ENCODE measurements around the gene TEKT5.
"Not testable (repeated sequence)": the region's sequence is repeated elsewhere in the genome, so short reads cannot be mapped to it uniquely, and the experiment has no call there.

TEKT5 gene

GRCh38 chr16:10694830-10695229 lies at the start of gene TEKT5:
TSS of gene TEKT5 (minus strand) at chr16:10694930. CDS start at chr16:10694873, 57 bp downstream.
- H3K4me1 ChIP-seq (ENCODE audit: insufficient read depth, low read length), result no peaks in the 10 kb centered on the region
- H3K27me3 ChIP-seq (ENCODE audit: insufficient read depth, low read length), result no peaks in the 10 kb centered on the region
- no peaks in the 10 kb centered on the region for H3K9me3 ChIP-seq (ENCODE audit: insufficient read depth, low read depth, low read length)
- H3K4me3 ChIP-seq (ENCODE audit: low read length), result no peak within 1 kb of the TSS
- H3K36me3 ChIP-seq (ENCODE audit: insufficient read depth, low read depth, low read length), result no peaks in the 10 kb centered on the region
- H3K9ac ChIP-seq (ENCODE audit: low read depth, low read length), result no peak within 1 kb of the TSS
- H3K27ac ChIP-seq (ENCODE audit: low read length), result no peak within 1 kb of the TSS

DNA sequence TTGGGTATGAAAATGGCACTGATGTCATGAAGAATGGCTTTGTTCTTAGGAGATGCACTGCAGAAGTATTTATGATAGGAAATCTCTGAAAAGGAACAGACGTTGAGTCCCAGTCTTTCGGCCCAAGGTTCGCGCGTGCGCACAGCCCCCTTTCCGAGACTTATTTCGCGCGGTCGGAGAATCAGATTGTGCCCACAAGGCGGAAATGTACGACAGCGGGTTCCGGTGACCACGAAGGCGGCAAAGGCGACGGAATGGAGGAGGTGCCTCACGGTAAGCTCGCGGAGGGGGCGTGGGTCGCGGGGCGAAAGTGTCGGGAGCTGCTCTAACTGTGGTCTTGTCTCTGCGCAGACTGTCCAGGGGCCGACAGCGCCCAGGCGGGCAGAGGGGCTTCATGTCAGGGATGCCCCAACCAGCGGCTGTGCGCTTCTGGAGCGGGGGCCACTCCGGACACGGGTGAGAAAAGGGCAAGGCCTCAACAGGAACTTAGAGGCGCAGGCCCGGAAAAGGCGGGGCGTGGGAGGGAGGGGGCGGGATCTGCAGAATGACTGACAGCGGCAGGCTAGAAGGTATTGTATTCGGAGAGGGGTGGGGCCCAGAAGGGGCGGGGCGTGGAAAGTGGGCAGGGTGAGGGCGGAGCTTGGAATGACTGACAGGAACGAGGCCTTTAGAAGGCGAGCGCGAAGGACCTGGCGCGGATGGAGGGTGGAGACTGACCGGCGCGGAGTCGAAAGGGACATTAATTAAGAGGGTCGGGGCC lies 49.1 kb upstream of the TEKT5 start, which contains the start of gene NUBP1:
Gene NUBP1, plus strand, starts transcription at position 233 of the 760 bp plus-strand sequence. Its CDS starts 22 bp downstream, at position 255.
- Histone ChIP-seq H3K36me3 (ENCODE audit: insufficient read depth, low read depth, low read length) (peaks cover 14% of the 10 kb centered on the region; the same call in 1 of the 2 replicates), H3K27ac (ENCODE audit: low read length) (no peak within 1 kb of the TSS), H3K9ac (ENCODE audit: low read depth, low read length) (peak within 1 kb of the TSS; percentile 89), H3K9me3 (ENCODE audit: insufficient read depth, low read depth, low read length) (no peaks in the 10 kb centered on the region), H3K4me3 (ENCODE audit: low read length) (peak within 1 kb of the TSS; percentile 88), H3K27me3 (ENCODE audit: insufficient read depth, low read length) (no peaks in the 10 kb centered on the region), H3K4me1 (ENCODE audit: insufficient read depth, low read length) (no peaks in the 10 kb centered on the region; the same call in 1 of the 2 replicates)

DNA sequence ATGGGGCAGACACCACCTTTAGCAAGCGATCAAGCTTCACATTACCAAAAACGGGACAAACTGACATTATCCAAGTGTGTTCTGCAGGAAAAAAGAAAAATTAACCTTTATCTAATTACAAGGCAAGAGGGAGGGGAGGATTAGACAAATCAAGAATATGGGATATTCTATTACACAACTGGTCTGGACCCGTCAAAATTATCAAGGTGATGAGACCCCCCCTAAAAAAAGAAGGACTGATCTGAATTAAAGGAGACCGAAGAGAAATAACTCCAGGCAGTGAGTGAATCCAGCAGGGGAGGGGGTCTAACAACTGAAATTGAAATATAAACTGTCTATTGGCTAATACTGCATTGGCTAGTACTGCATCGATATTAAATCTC lies 48.5 kb upstream of the TEKT5 start:
- H3K4me1 ChIP-seq (ENCODE audit: insufficient read depth, low read length), result no peaks in the 10 kb centered on the region; the same call in 1 of the 2 replicates
- no peaks in the 10 kb centered on the region for H3K27me3 ChIP-seq (ENCODE audit: insufficient read depth, low read length)
- peaks cover 10% of the 10 kb centered on the region; the same call in 1 of the 2 replicates for H3K36me3 ChIP-seq (ENCODE audit: insufficient read depth, low read depth, low read length)
- H3K9me3 ChIP-seq (ENCODE audit: insufficient read depth, low read depth, low read length), result no peaks in the 10 kb centered on the region
- no peak overlapping the region for H3K27ac ChIP-seq (ENCODE audit: low read length)
- peak overlapping the region; percentile 89; the same call in 1 of the 2 replicates for H3K9ac ChIP-seq (ENCODE audit: low read depth, low read length)
- peak overlapping the region; percentile 88 for H3K4me3 ChIP-seq (ENCODE audit: low read length)

DNA sequence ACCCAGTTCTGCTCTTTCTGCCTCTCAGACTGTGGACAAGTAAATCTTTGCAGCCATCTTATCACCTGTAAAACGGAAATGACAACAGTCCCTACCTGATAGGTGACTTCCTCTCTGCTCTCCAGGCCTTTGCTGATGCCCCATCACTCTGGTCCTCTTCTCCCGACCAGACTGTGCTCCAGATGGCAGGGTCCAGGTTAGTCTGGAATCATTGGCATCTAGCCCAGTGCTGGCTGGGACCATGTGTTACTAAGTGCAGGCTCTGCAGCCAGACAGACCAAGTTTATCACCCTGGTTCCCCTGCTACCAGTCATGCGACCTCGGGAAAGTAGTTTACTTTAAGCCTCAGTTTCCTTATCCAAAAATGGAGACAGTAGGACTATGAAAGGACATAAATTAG lies 47.1 kb upstream of the TEKT5 start:
- no peaks in the 10 kb centered on the region for H3K36me3 ChIP-seq (ENCODE audit: insufficient read depth, low read depth, low read length)
- no peaks in the 10 kb centered on the region; the same call in 1 of the 2 replicates for H3K4me1 ChIP-seq (ENCODE audit: insufficient read depth, low read length)
- no peak overlapping the region for H3K4me3 ChIP-seq (ENCODE audit: low read length)
- H3K27me3 ChIP-seq (ENCODE audit: insufficient read depth, low read length), result no peaks in the 10 kb centered on the region
- no peak overlapping the region for H3K27ac ChIP-seq (ENCODE audit: low read length)
- no peaks in the 10 kb centered on the region for H3K9me3 ChIP-seq (ENCODE audit: insufficient read depth, low read depth, low read length)
- H3K9ac ChIP-seq (ENCODE audit: low read depth, low read length), result no peak overlapping the region

GRCh38 chr16:10741249-10741648 lies 46.5 kb upstream of the TEKT5 start:
- H3K27ac ChIP-seq (ENCODE audit: low read length); H3K9ac ChIP-seq (ENCODE audit: low read depth, low read length); H3K36me3 ChIP-seq (ENCODE audit: insufficient read depth, low read depth, low read length); H3K4me3 ChIP-seq (ENCODE audit: low read length); H3K4me1 ChIP-seq (ENCODE audit: insufficient read depth, low read length); H3K27me3 ChIP-seq (ENCODE audit: insufficient read depth, low read length); H3K9me3 ChIP-seq (ENCODE audit: insufficient read depth, low read depth, low read length): not testable (repeated sequence)

- H3K27ac ChIP-seq (ENCODE audit: low read length), result no peak overlapping the region
- H3K9ac ChIP-seq (ENCODE audit: low read depth, low read length), result no peak overlapping the region
- no peaks in the 10 kb centered on the region for H3K27me3 ChIP-seq (ENCODE audit: insufficient read depth, low read length)
- no peaks in the 10 kb centered on the region for H3K36me3 ChIP-seq (ENCODE audit: insufficient read depth, low read depth, low read length)
- H3K9me3 ChIP-seq (ENCODE audit: insufficient read depth, low read depth, low read length), result no peaks in the 10 kb centered on the region
- no peaks in the 10 kb centered on the region; the same call in 1 of the 2 replicates for H3K4me1 ChIP-seq (ENCODE audit: insufficient read depth, low read length)
- no peak overlapping the region for H3K4me3 ChIP-seq (ENCODE audit: low read length)
These were observed 46.1 kb upstream of the TEKT5 start for GRCh38 chr16:10740845-10741208.

DNA sequence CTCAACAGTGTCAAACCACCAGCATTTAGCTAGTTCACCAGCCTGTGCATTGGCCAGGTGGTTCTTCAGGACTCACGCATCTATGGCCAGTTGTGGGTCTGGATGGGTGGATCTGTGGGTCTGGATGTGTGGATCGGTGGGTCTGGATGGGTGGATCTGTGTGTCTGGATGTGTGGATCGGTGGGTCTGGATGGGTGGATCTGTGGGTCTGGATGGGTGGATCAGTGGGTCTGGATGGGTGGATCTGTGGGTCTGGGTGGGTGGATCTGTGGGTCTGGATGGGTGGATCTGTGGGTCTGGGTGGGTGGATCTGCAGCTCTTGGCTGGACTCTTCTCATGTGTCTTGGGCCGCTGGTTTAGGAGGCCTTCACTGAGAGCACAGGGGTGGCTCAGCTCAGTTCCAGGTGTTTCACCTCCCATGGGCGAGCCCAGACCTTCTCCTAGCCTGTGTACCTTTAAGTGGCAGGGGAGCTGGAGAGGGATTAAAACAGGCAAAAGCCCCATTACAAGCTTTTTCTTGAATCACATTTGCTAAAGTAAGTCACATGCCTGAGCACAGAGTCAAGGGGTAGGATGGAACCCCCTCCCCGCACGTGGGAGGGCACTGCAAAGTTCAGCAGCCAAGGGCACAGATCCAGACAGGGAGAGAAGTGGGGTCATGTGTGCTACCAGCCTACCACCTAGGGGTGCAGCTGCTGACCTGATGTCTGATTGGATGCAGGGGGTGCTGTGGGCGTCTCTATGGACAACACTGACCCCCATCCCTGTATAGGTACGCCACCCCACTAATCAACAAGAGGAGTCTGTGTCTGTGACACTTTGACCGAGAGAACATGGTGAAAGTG lies 45.5 kb upstream of the TEKT5 start:
- Histone ChIP-seq H3K9ac (ENCODE audit: low read depth, low read length) (no peak overlapping the region), H3K36me3 (ENCODE audit: insufficient read depth, low read depth, low read length) (no peaks in the 10 kb centered on the region), H3K4me1 (ENCODE audit: insufficient read depth, low read length) (no peaks in the 10 kb centered on the region; the same call in 1 of the 2 replicates), H3K27me3 (ENCODE audit: insufficient read depth, low read length) (no peaks in the 10 kb centered on the region), H3K27ac (ENCODE audit: low read length) (no peak overlapping the region), H3K9me3 (ENCODE audit: insufficient read depth, low read depth, low read length) (no peaks in the 10 kb centered on the region), H3K4me3 (ENCODE audit: low read length) (no peak overlapping the region)

GRCh38 chr16:10738231-10739077 lies 43.7 kb upstream of the TEKT5 start:
- no peak overlapping the region for H3K27ac ChIP-seq (ENCODE audit: low read length)
- H3K36me3 ChIP-seq (ENCODE audit: insufficient read depth, low read depth, low read length), result no peaks in the 10 kb centered on the region
- no peaks in the 10 kb centered on the region for H3K27me3 ChIP-seq (ENCODE audit: insufficient read depth, low read length)
- 0 out of 2 replicates have a peak, but pooled peaks cover under 1% of the 10 kb centered on the region for H3K9me3 ChIP-seq (ENCODE audit: insufficient read depth, low read depth, low read length)
- H3K9ac ChIP-seq (ENCODE audit: low read depth, low read length), result no peak overlapping the region
- no peaks in the 10 kb centered on the region; the same call in 1 of the 2 replicates for H3K4me1 ChIP-seq (ENCODE audit: insufficient read depth, low read length)
- no peak overlapping the region for H3K4me3 ChIP-seq (ENCODE audit: low read length)

DNA sequence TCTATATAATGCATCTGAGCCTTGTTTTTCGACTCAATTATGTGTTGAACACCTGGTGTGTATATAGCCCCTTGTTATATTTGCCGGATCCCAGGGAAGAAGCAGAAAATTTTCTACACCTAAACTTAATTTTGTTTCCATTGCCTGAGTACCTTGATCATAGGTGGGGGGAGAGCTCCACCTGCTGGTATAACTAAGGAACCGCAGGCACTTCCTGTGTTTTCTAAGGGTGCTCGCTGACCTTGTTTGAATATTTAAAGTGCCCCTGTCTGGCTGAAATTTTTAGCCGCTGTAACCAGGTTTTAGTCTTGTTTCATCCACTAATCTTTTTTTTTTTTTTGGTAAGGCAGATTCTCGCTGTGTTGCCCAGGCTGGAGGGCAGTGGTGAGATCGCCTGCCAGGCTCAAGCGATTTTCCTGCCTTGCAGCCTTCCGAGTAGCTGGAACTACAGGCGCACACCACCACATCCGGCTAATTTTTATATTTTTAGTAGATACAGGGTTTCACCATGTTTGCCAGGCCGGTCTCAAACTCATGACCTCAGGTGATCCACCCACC lies 42.4 kb upstream of the TEKT5 start:
- Histone ChIP-seq H3K27me3 (ENCODE audit: insufficient read depth, low read length) (no peaks in the 10 kb centered on the region), H3K4me1 (ENCODE audit: insufficient read depth, low read length) (no peaks in the 10 kb centered on the region), H3K9ac (ENCODE audit: low read depth, low read length) (no peak overlapping the region), H3K36me3 (ENCODE audit: insufficient read depth, low read depth, low read length) (no peaks in the 10 kb centered on the region), H3K4me3 (ENCODE audit: low read length) (no peak overlapping the region), H3K27ac (ENCODE audit: low read length) (no peak overlapping the region), H3K9me3 (ENCODE audit: insufficient read depth, low read depth, low read length) (peaks cover 5% of the 10 kb centered on the region; the same call in 1 of the 2 replicates)

GRCh38 chr16:10731790-10732189 lies 37.1 kb upstream of the TEKT5 start:
- Histone ChIP-seq H3K9ac (ENCODE audit: low read depth, low read length) (no peak overlapping the region), H3K4me3 (ENCODE audit: low read length) (no peak overlapping the region), H3K36me3 (ENCODE audit: insufficient read depth, low read depth, low read length) (no peaks in the 10 kb centered on the region), H3K27ac (ENCODE audit: low read length) (no peak overlapping the region), H3K9me3 (ENCODE audit: insufficient read depth, low read depth, low read length) (peaks cover 5% of the 10 kb centered on the region; the same call in 1 of the 2 replicates), H3K4me1 (ENCODE audit: insufficient read depth, low read length) (no peaks in the 10 kb centered on the region), H3K27me3 (ENCODE audit: insufficient read depth, low read length) (no peaks in the 10 kb centered on the region)

Measured in iPS-20b (cell line).